ENCODE data around the gene ITGA2B.
"Not testable (repeated sequence)": the region's sequence is repeated elsewhere in the genome, so short reads cannot be mapped to it uniquely, and the experiment has no call there.

Gene ITGA2B

GRCh38 chr17:44389281-44389680 is at the start of gene ITGA2B:
Gene ITGA2B, minus strand, starts transcription at chr17:44389649. Its CDS starts 176 bp downstream, at chr17:44389473.
- no peak for DNase-seq (ENCODE audit: low read depth in 2 of 2)

- DNase-seq (ENCODE audit: low read depth in 2 of 2), result no peak
Measured at GRCh38 chr17:44439168-44439567, 49.7 kb upstream of the ITGA2B start.

GRCh38 chr17:44438636-44439035 is 49.2 kb upstream of the ITGA2B start:
- no peak for DNase-seq (ENCODE audit: low read depth in 2 of 2)

- DNase-seq (ENCODE audit: low read depth in 2 of 2), result no peak
Measured at GRCh38 chr17:44436336-44436735, 46.9 kb upstream of the ITGA2B start.

GRCh38 chr17:44432254-44433157 is 43.1 kb upstream of the ITGA2B start:
- DNase-seq (ENCODE audit: low read depth in 2 of 2), result no peak

GRCh38 chr17:44424828-44425461 is 35.5 kb upstream of the ITGA2B start:
- DNase-seq (ENCODE audit: low read depth in 2 of 2), result no peak

- DNase-seq (ENCODE audit: low read depth in 2 of 2), result no peak
Measured at GRCh38 chr17:44417553-44417952, 28.1 kb upstream of the ITGA2B start.

GRCh38 chr17:44416558-44417289 is 27.3 kb upstream of the ITGA2B start:
- no peak for DNase-seq (ENCODE audit: low read depth in 2 of 2)

GRCh38 chr17:44414394-44415155 is 25.1 kb upstream of the ITGA2B start:
- DNase-seq (ENCODE audit: low read depth in 2 of 2), result no peak

GRCh38 chr17:44409309-44410028 is 20.0 kb upstream of the ITGA2B start:
- no peak for DNase-seq (ENCODE audit: low read depth in 2 of 2)

GRCh38 chr17:44408786-44409185 is 19.3 kb upstream of the ITGA2B start:
- DNase-seq (ENCODE audit: low read depth in 2 of 2), result no peak

GRCh38 chr17:44402564-44403172 is 13.2 kb upstream of the ITGA2B start:
- DNase-seq (ENCODE audit: low read depth in 2 of 2), result no peak

GRCh38 chr17:44400226-44400847 is 10.9 kb upstream of the ITGA2B start:
- DNase-seq (ENCODE audit: low read depth in 2 of 2), result no peak

GRCh38 chr17:44398692-44399691 is 9.5 kb upstream of the ITGA2B start:
- DNase-seq (ENCODE audit: low read depth in 2 of 2), result no peak

GRCh38 chr17:44397479-44398440 is 8.3 kb upstream of the ITGA2B start:
- no peak for DNase-seq (ENCODE audit: low read depth in 2 of 2)

GRCh38 chr17:44396946-44397345 is 7.5 kb upstream of the ITGA2B start:
- no peak for DNase-seq (ENCODE audit: low read depth in 2 of 2)

- DNase-seq (ENCODE audit: low read depth in 2 of 2), result no peak
Measured at GRCh38 chr17:44394833-44395232, 5.4 kb upstream of the ITGA2B start.

GRCh38 chr17:44394112-44394511 is 4.7 kb upstream of the ITGA2B start:
- not testable (repeated sequence) for DNase-seq (ENCODE audit: low read depth in 2 of 2)
